ENCODE measurements around the gene CCL5. TPM values are rescaled to one million over a fixed set of nuclear protein-coding genes. Genes with fewer than 3 reads are reported as not detected.
"Not testable (repeated sequence)": the region's sequence is repeated elsewhere in the genome, so short reads cannot be mapped to it uniquely, and the experiment has no call there.

CCL5 gene
- total RNA-seq, 1 donor from 2014 or later: 22.5 TPM

- ATAC-seq (no peak), DNase-seq (no peak)
- Histone ChIP-seq H3K9me3 (no peaks in the 10 kb centered on the region), H3K27me3 (no peaks in the 10 kb centered on the region), H3K4me3 (no peak overlapping the region), H3K27ac (no peak overlapping the region), H3K36me3 (no peaks in the 10 kb centered on the region), H3K4me1 (no peaks in the 10 kb centered on the region)
- no peak for TF ChIP-seq CTCF (IDR thresholded peaks at IDR 0.05)
- intact Hi-C loops (cut with DNase I): no loop called here
Measured at GRCh38 chr17:35903451-35903850, 23.3 kb upstream of the CCL5 start.

- no peak for ATAC-seq
- intact Hi-C loops (cut with DNase I): no loop called here
- no peak for DNase-seq
- no peak for TF ChIP-seq CTCF (IDR thresholded peaks at IDR 0.05)
- H3K9me3 ChIP-seq: no peaks in the 10 kb centered on the region
- no peaks in the 10 kb centered on the region for H3K27me3 ChIP-seq
- H3K4me1 ChIP-seq: no peaks in the 10 kb centered on the region
- no peak overlapping the region for H3K4me3 ChIP-seq
- no peak overlapping the region for H3K27ac ChIP-seq
- no peaks in the 10 kb centered on the region for H3K36me3 ChIP-seq
Measured at GRCh38 chr17:35901631-35902175, 21.5 kb upstream of the CCL5 start.

- Histone ChIP-seq H3K9me3 (no peaks in the 10 kb centered on the region), H3K27ac (no peak overlapping the region), H3K36me3 (no peaks in the 10 kb centered on the region), H3K4me3 (no peak overlapping the region), H3K4me1 (no peaks in the 10 kb centered on the region), H3K27me3 (no peaks in the 10 kb centered on the region)
- intact Hi-C loops (cut with DNase I): no loop called here
- ATAC-seq (no peak), DNase-seq (no peak)
- no peak for TF ChIP-seq CTCF (IDR thresholded peaks at IDR 0.05)
Measured at GRCh38 chr17:35900708-35901480, 20.7 kb upstream of the CCL5 start.

- Histone ChIP-seq H3K4me3 (no peak overlapping the region), H3K9me3 (no peaks in the 10 kb centered on the region), H3K27ac (no peak overlapping the region), H3K4me1 (no peaks in the 10 kb centered on the region), H3K27me3 (no peaks in the 10 kb centered on the region), H3K36me3 (no peaks in the 10 kb centered on the region)
- DNase-seq (no peak), ATAC-seq (no peak)
- TF ChIP-seq CTCF (IDR thresholded peaks at IDR 0.05): no peak
- intact Hi-C loops (cut with DNase I): no loop called here
Measured at GRCh38 chr17:35900280-35900679, 20.1 kb upstream of the CCL5 start.

- Histone ChIP-seq H3K36me3 (no peaks in the 10 kb centered on the region), H3K4me1 (no peaks in the 10 kb centered on the region), H3K27ac (no peak overlapping the region), H3K4me3 (no peak overlapping the region), H3K9me3 (no peaks in the 10 kb centered on the region), H3K27me3 (no peaks in the 10 kb centered on the region)
- ATAC-seq: peak; percentile 47
- DNase-seq: no peak
- TF ChIP-seq CTCF (IDR thresholded peaks at IDR 0.05): no peak
- intact Hi-C loops (cut with DNase I): no loop called here
Measured at GRCh38 chr17:35898283-35899070, 18.3 kb upstream of the CCL5 start.

- H3K27ac ChIP-seq; ATAC-seq; H3K36me3 ChIP-seq; intact Hi-C loops (cut with DNase I); H3K4me1 ChIP-seq; H3K9me3 ChIP-seq; H3K27me3 ChIP-seq; DNase-seq; H3K4me3 ChIP-seq: not testable (repeated sequence)
Measured at GRCh38 chr17:35897772-35898171, 17.6 kb upstream of the CCL5 start.
